GM19438 (cell line): Measurements from ENCODE around the gene HACD3.
"Not testable (repeated sequence)": the region's sequence is repeated elsewhere in the genome, so short reads cannot be mapped to it uniquely, and the experiment has no call there.

Source experiments
- ATAC-seq: cut with Tn5 transposase; IDR thresholded peaks from one replicate; pipeline ENCODE4 v1.9.1; 2021; ENCODE audit warnings: low read depth; ENCODE audit not compliant: unreplicated experiment

HACD3 gene

GRCh38 chr15:65584241-65584640 is 54.0 kb downstream of the HACD3 start:
- no peak for ATAC-seq

DNA sequence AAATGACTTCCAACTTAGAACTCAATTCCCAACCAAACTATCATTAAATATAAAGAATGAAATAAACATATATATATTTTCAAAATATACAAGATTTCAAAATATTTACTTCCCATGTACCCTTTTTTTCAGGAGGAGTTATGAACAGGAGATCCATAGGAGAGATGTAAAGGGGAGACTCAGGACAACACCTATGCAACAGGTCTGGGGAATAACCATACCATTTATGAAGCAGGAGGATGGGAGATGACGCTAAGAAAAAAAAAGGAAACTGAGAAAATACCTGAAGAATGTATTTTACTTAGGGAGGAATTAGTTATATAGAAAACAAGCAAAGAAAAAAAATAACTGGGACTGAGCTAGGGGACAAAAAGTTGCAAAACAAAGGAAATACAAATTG is 56.8 kb downstream of the HACD3 start:
- no peak for ATAC-seq

DNA sequence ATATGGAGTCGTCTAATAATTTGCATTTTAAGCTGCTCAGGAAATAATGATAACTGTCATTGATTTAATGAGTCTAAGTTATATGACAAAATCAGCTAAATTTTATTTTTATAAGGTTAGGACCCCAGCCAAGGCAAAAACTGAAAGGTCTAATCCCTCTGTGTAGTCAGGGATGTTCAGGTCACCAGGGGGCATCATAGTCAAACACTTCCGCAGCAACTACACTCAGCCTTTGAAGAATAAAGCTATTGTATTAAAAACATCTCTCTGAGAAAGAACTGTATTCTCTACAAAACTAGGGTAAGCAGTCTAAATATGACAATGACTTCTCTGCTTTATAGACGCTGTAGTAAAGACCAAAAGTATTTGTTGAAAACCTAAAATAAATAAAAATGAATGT is 65.7 kb downstream of the HACD3 start:
- ATAC-seq = no peak

GRCh38 chr15:65598468-65598867 is 68.2 kb downstream of the HACD3 start:
- ATAC-seq = no peak

DNA sequence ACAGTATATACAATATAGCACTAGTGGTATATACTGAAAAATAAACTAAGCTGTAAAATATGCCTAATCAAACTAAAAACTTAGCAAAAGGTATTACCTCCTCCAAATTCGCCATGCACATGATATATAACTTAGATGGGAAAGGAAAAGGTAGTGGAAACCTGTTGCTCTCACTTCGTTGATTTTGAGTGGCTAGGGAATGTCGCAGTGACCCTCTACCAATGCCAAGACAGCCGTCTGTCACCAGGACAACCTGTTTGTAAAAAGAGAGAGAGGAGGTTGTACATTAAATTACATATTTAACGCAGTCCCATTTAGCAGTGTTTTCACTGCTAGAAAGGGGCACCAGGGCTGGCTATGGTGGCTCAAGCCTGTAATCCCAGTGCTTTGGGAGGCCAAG is 69.4 kb downstream of the HACD3 start:
- no peak for ATAC-seq

DNA sequence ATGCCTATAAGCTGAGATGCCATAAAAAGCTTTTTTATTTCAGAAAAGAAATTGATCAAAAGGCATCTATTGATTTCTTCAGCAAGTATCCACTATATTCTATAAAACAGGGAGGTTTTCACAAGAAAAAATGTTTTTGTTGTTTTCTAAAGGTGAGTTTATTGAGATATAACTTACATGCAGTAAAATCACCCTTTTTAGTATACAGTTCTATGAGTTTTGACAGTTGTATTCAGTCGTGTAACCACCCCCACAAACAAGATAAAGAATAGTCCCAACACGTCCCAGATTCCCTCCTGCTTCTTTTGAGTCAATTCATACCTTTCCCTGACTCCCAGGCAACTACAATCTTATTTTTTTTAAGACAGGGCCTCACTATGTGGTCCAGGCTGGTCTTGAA is 72.9 kb downstream of the HACD3 start:
- no peak for ATAC-seq

DNA sequence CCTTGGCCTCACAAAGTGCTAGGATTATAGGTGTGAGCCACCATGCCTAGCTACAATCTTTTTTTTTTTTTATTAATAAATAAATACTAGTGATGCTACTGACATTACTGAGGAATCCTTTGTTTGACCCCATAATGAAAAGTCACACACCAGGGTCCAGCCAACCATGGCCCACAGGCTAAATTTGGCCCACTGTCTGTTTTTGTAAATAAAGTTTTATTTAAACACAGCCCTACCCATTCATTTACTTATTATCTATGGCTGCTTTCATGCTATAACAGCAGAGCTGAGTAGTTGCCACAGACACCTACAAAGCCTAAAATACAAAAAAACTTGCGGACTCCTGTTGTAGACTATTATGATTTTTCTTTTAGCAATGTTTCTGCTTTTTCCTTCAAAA is 73.3 kb downstream of the HACD3 start:
- ATAC-seq = no peak

GRCh38 chr15:65610871-65611718 is 80.8 kb downstream of the HACD3 start, which contains the start of gene INTS14:
Gene INTS14 (minus strand): TSS chr15:65611131. CDS start chr15:65607380, 3,751 bp downstream.
- ATAC-seq = peak; percentile 88

DNA sequence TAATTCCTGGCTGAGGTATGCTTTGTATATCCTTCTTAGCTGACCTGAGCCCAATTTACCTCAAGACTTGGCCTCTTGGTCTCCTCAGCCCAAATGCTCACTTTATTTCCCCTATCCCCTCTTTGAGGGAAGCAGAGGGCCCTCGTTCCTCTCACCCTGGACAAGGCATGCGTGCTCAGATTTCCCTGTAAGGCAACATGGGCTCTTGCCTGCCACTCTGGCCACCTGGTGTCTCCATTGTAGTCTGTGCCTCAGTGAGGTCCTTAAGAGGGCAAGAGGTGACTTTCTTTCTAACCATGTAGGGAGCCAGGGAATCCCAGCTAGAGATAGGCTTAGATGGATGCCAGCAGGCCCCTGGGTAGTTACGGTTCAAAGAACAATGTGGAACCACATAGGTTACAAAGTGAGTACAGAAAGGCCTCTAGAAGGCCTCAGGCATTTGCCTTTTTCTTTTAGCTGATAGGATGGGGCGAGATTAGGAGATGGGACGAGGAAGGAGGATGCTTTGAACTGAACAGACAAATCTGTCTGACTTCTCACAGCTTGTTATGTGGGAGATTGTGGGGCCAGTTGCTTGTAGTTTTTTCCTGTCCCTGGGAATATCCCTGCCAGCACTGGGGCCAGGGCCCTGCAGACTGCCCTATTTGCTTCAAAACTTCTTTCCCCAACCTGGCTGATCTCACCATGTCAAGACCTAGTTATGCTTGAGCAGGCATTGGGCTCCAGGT is 81.8 kb downstream of the HACD3 start:
- no peak for ATAC-seq

GRCh38 chr15:65612616-65612946 is 82.3 kb downstream of the HACD3 start:
- ATAC-seq = no peak

GRCh38 chr15:65612949-65613744 is 82.9 kb downstream of the HACD3 start:
- ATAC-seq = no peak

- ATAC-seq = not testable (repeated sequence)
Measured at GRCh38 chr15:65615887-65616286, 85.6 kb downstream of the HACD3 start.

DNA sequence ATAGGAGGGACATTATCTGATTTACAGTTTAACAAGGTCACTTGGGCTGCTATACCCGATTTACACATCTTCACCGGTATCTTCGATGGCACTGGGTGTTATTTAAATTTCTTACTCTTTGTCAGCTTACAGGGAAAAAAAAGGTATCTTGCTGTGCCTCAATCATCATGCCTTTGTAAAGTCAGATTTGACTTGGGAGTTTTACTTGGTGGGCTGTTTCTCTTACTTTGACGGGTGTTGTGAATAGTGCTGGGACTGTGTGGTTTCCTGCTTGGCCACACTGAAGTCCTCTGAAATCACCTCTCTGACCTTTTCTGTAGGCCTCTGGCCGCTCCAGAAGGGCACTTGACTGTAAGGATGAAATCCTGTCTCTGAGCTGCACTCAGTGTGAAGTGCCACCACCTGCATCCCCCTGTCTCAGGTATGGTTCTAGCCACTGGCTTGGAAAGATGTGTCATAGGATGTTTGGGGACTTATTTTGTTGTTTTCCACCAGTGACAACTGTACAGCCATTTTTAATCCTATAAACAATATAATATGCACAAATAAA is 88.4 kb downstream of the HACD3 start:
- no peak for ATAC-seq

DNA sequence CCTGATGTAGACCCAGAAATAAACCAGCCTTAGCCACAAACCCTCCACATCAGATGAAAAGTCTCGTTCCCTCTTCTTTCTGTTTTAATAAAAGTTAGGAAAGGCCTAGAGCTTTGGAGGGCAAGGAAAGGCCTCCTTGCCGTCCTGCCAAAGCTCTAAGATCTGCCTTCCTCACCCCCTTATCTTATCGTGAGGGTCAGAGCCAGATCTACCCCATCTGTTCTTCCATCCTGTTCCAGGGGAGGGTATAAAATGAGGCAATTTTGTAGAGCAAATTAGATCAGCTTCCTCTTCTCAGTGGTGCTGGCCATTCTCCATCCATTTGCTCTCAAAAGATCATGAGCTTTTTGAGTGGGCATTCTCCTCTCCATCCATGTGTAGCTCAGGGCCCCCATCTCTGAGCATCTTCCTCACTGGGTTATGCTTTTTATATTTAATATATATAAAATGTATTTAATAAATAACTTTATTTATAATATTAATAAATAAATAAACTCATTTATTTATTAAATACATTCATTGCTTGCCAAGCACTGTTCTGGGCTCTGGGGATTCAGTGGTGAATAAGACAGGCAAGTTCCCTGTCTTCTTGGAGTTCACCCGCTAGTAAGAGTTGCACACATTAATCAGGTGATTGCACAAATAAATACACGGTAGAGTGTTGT is 89.5 kb downstream of the HACD3 start:
- no peak for ATAC-seq

GRCh38 chr15:65620833-65621232 is 90.6 kb downstream of the HACD3 start:
- no peak for ATAC-seq

- no peak for ATAC-seq
Measured at GRCh38 chr15:65621638-65622037, 91.4 kb downstream of the HACD3 start, which contains the start of gene SLC24A1. Gene SLC24A1 (plus strand): TSS chr15:65621938. CDS start chr15:65624081, 2,143 bp downstream.

DNA sequence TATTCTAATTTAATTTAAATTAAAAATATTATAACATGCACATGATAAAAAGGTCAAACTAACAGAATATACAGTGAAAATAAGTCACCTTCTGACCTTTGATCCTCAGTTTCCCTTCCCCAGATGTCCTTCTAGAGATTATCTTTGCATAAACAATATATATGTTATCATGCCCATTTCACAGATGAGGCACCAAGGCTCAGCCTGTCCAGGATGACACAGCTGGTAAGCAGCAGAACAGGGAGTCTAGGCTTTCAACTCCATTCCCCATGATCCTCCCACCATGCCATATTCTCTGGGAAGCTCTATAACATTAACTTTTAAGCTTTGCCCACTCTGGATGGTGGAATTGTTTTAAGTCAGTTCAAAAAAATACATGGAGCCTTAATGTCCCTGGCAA is 92.8 kb downstream of the HACD3 start:
- ATAC-seq = no peak

- ATAC-seq = no peak
Measured at GRCh38 chr15:65626856-65627255, 96.6 kb downstream of the HACD3 start.
